KG1 (cell line): ENCODE measurements around the gene GRIN3A.
"Not testable (repeated sequence)": the region's sequence is repeated elsewhere in the genome, so short reads cannot be mapped to it uniquely, and the experiment has no call there.

ENCODE experiments used
- DNase-seq: peaks from one replicate; lab custom pipeline; 2025; lab: John Stamatoyannopoulos, UW

The GRIN3A gene

GRCh38 chr9:101738566-101739183 lies at the start of gene GRIN3A:
GRIN3A (minus strand) TSS chr9:101738647; CDS start chr9:101737979, 668 bp downstream.
- DNase-seq = no peak

GRCh38 chr9:101787891-101788290 lies 49.4 kb upstream of the GRIN3A start:
- DNase-seq = no peak

- no peak for DNase-seq
Observed at GRCh38 chr9:101778332-101778731, 39.9 kb upstream of the GRIN3A start.

- no peak for DNase-seq
Observed at GRCh38 chr9:101764472-101764871, 26.0 kb upstream of the GRIN3A start.

- DNase-seq = no peak
Observed at GRCh38 chr9:101758304-101758930, 20.0 kb upstream of the GRIN3A start.

GRCh38 chr9:101753716-101754115 lies 15.3 kb upstream of the GRIN3A start:
- no peak for DNase-seq

- DNase-seq = no peak
Observed at GRCh38 chr9:101751895-101752294, 13.4 kb upstream of the GRIN3A start.

GRCh38 chr9:101739311-101739710 lies 864 bp upstream of the GRIN3A start:
- no peak for DNase-seq

- DNase-seq = no peak
Observed at GRCh38 chr9:101737705-101738565, 512 bp downstream of the GRIN3A start.

GRCh38 chr9:101737165-101737704 lies 1.2 kb downstream of the GRIN3A start:
- DNase-seq = no peak

- DNase-seq = no peak
Observed at GRCh38 chr9:101736717-101737116, 1.7 kb downstream of the GRIN3A start.

GRCh38 chr9:101731429-101731828 lies 7.0 kb downstream of the GRIN3A start:
- no peak for DNase-seq

GRCh38 chr9:101727612-101728524 lies 10.6 kb downstream of the GRIN3A start:
- no peak for DNase-seq

GRCh38 chr9:101724271-101724670 lies 14.2 kb downstream of the GRIN3A start:
- DNase-seq = not testable (repeated sequence)

GRCh38 chr9:101718192-101718591 lies 20.3 kb downstream of the GRIN3A start:
- DNase-seq = no peak

- no peak for DNase-seq
Observed at GRCh38 chr9:101716629-101717028, 21.8 kb downstream of the GRIN3A start.

- no peak for DNase-seq
Observed at GRCh38 chr9:101711330-101711941, 27.0 kb downstream of the GRIN3A start.

- DNase-seq = no peak
Observed at GRCh38 chr9:101708855-101709254, 29.6 kb downstream of the GRIN3A start.

- no peak for DNase-seq
Observed at GRCh38 chr9:101707721-101708120, 30.7 kb downstream of the GRIN3A start.

- DNase-seq = no peak
Observed at GRCh38 chr9:101706997-101707396, 31.4 kb downstream of the GRIN3A start.

GRCh38 chr9:101706261-101706798 lies 32.1 kb downstream of the GRIN3A start:
- no peak for DNase-seq
